OCI-LY7 (cell line): ENCODE measurements around the gene PILRA.

ENCODE experiments used
- EZH2phosphoT487 ChIP-seq: fragments of 200-600 bp; sonication (generic); IDR thresholded peaks from 2 replicates; pipeline ENCODE4 v1.6.1; 2018; ENCODE audit warnings: low read depth, borderline replicate concordance, mild to moderate bottlenecking, mixed run types, antibody characterized with exemption, low read length, moderate library complexity, mixed read lengths
- TF ChIP-seq, protein P1 (sequence below): fragments of 200-600 bp; sonication (generic); conservative IDR thresholded peaks from 2 replicates; pipeline ENCODE4 v1.5.1; 2014; ENCODE audit warnings: mild to moderate bottlenecking, antibody characterized with exemption, low read length, moderate library complexity, mixed read lengths

DNA sequence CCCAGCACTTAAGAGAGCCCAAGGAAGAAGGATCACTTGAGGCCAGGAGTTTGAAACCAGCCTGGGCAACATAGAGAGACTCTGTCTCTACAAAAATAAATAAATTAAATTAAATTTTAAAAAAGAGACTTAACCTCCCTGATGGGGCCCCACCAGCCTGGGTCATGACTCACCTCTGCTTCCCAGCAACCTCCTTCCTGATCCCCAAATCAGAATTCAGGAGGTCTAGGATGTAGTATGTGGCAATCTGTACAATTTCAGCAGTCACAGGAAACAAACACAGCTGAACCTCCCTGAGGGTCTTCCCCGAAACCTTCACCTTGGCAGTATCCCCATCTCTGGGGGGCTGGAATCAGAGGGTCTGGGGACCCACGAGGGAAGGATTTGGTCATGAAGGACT, 72.8 kb downstream of the PILRA start:
- TF ChIP-seq, protein P1, sequence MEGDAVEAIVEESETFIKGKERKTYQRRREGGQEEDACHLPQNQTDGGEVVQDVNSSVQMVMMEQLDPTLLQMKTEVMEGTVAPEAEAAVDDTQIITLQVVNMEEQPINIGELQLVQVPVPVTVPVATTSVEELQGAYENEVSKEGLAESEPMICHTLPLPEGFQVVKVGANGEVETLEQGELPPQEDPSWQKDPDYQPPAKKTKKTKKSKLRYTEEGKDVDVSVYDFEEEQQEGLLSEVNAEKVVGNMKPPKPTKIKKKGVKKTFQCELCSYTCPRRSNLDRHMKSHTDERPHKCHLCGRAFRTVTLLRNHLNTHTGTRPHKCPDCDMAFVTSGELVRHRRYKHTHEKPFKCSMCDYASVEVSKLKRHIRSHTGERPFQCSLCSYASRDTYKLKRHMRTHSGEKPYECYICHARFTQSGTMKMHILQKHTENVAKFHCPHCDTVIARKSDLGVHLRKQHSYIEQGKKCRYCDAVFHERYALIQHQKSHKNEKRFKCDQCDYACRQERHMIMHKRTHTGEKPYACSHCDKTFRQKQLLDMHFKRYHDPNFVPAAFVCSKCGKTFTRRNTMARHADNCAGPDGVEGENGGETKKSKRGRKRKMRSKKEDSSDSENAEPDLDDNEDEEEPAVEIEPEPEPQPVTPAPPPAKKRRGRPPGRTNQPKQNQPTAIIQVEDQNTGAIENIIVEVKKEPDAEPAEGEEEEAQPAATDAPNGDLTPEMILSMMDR = no peak
- TF ChIP-seq EZH2phosphoT487 = no peak
